Spleen (tissue), 13 donors: ENCODE data around the gene IL1RL2. TPM values are rescaled to one million over a fixed set of nuclear protein-coding genes. Genes with fewer than 3 reads are reported as not detected.

ENCODE experiments used
- DNase-seq: peaks from one replicate; pipeline ENCODE4 v3.0.0-alpha.2; 2020
- H3K27ac ChIP-seq, 8 donors: fragments of 200-600 bp; sonication (generic) in 7 of 8; 1 replicate in 4 of 8; 2 replicates in 4 of 8; pipeline versions ENCODE4 v1.5.0 to v1.8.0; 2016 to 2021; ENCODE audit warnings: inconsistent platforms in 4 of 8, mild to moderate bottlenecking in 4 of 8, moderate library complexity in 1 of 8
- H3K27me3 ChIP-seq, 7 donors: fragments of 200-600 bp; sonication (generic) in 6 of 7; replicated peaks in 1 of 7; 1 replicate in 4 of 7; 2 replicates in 3 of 7; pipeline versions ENCODE4 v1.5.0 to v1.8.0; 2016 to 2021; ENCODE audit warnings: inconsistent platforms in 3 of 7, mild to moderate bottlenecking in 1 of 7
- H3K36me3 ChIP-seq, 6 donors: fragments of 200-600 bp; sonication (generic) in 5 of 6; 1 replicate in 4 of 6; 2 replicates in 2 of 6; pipeline versions ENCODE4 v1.5.0 to v1.8.0; 2016 to 2021; ENCODE audit warnings: inconsistent platforms in 2 of 6
- H3K4me1 ChIP-seq, 6 donors: fragments of 200-600 bp; sonication (generic) in 5 of 6; 1 replicate in 3 of 6; 2 replicates in 3 of 6; pipeline versions ENCODE4 v1.5.0 to v1.8.0; 2016 to 2021; ENCODE audit warnings: inconsistent platforms in 3 of 6
- H3K4me3 ChIP-seq, 8 donors: fragments of 200-600 bp; sonication (generic) in 7 of 8; 1 replicate in 4 of 8; 2 replicates in 4 of 8; pipeline versions ENCODE4 v1.5.0 to v1.8.0; 2016 to 2021; ENCODE audit warnings: inconsistent platforms in 4 of 8, mild to moderate bottlenecking in 4 of 8, moderate library complexity in 2 of 8
- H3K9me3 ChIP-seq, 8 donors: fragments of 200-600 bp; sonication (generic) in 7 of 8; 1 replicate in 4 of 8; 2 replicates in 4 of 8; pipeline versions ENCODE4 v1.5.0 to v1.8.0; 2016 to 2021; ENCODE audit warnings: inconsistent platforms in 4 of 8
- POLR2A ChIP-seq, 3 donors: fragments of 450-650 bp; IDR thresholded peaks; one replicate each; pipeline ENCODE4 v1.5.1; 2017; ENCODE audit warnings: antibody characterized with exemption in 3 of 3, mild to moderate bottlenecking in 1 of 3
- POLR2AphosphoS5 ChIP-seq, 3 donors: sonication (generic); formaldehyde crosslinking; IDR thresholded peaks; one replicate each; pipeline ENCODE4 v1.5.1; 2017; ENCODE audit warnings: antibody characterized with exemption in 3 of 3
- WGBS, 5 donors: extraction: QIAGEN DNeasy Blood & Tissue Kit in 3 of 5; methylation state at CpG; one replicate each; pipeline versions ENCODE4 v1.1.5 to v1.1.7; 2013 to 2018; 5-methylcytosine and 5-hydroxymethylcytosine counted together
- intact Hi-C: fragments of 100-400 bp; cut with DNase I; formaldehyde crosslinking; loops from one replicate; pipeline ENCODE4 v1.15.0; 2023; ENCODE audit warnings: low total_unique reads
- long read RNA-seq, 2 donors: transcript quantifications; one replicate each; lab custom pipeline, GENCODE V29; 2026
- polyA plus RNA-seq, 3 donors: library from polyadenylated mRNA; stranded (reverse); fragments of 200-250 nt; gene quantifications; one replicate each; pipeline ENCODE4 v1.2.1, GENCODE V29; 2013
- total RNA-seq, 7 donors: library from RNA; depleted of rRNA in 3 of 7; stranded (reverse); fragments of >200 nt in 3 of 7; fragmentation: NEBNext Ultra II Directional in 4 of 7; extraction: Animal tissue kit (Norgen Biotek cat#: 25700) in 4 of 7; gene quantifications; one replicate each; pipeline versions ENCODE4 v1.1.0 to v1.2.1, GENCODE V29; 2016 to 2021
- TF ChIP-seq, protein P1 (sequence below), 11 experiments: fragments of 200-600 bp in 7 of 11; fragments of 450-650 bp in 4 of 11; sonication (generic) in 4 of 11; IDR thresholded peaks in 8 of 11; conservative IDR thresholded peaks in 3 of 11; 1 replicate in 7 of 11; 2 replicates in 4 of 11; pipeline versions ENCODE4 v1.4.0 to v1.8.0; 2016 to 2021; ENCODE audit warnings: antibody characterized with exemption in 11 of 11, inconsistent platforms in 4 of 11, mild to moderate bottlenecking in 1 of 11
- donor health status: healthy with polysubstance abuse.
- donor health status: DM: no; HTN: no; CAD: no; lungs with moderate emphysema.
- donor health status: DM: no; HTN: no; CAD: no.
- donor health status: Bipolar disorder and iron deficiency.
- donor health status: healthy.
- donor health status: DM: no; HTN: no; CAD: no.
- donor health status: DM: yes; HTN: yes; CAD: no.

Gene IL1RL2
- under 1 TPM in 3 of 7 donors, not detected in 4; 0.13 to 0.49 (median 0.23) TPM for total RNA-seq
- under 1 TPM; 0.05 to 0.13 (median 0.06) TPM for polyA plus RNA-seq
- long read RNA-seq, donor 1: 0 reads
- long read RNA-seq, donor 2: 0 reads

DNA sequence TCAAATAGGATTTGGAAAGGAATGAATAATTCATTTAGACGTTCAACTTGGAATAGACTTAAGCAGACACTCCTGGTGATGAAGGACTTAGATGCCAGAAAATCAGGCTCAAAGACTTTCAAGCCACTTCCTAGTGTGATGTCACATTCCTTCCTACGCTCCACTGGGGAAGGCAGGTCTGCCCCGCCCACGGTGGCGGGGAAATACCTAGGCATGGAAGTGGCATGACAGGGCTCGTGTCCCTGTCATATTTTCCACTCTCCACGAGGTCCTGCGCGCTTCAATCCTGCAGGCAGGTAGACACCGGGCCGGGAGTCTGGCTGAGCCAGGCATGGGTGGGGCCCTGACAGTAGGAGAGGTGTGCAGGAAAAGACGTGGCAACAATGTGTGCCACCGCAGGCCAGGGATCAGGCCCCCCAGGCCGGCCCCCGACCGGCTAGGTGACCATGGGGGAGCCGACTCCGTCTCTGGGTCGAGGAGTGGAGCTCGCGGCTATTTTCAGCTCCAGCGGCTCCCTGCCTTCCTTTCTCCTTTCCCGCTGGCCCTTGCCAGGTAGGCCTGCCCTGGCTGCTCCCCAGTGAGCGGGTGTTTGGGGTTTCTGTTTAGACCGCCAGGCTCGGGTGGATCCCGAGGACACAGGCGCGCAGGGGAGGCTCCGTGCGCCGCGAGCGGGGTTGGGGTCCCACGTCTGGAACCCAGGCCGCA is at the start of gene IL1RL2:
Gene IL1RL2, plus strand, starts transcription at position 233 of the 705 bp plus-strand sequence. CDS start 845 bp downstream, outside the sequence.
- peaks cover 0 to 20% (median 10%) of the 10 kb centered on the region in 6 donors for H3K4me1 ChIP-seq
- H3K27ac ChIP-seq: peak within 1 kb of the TSS in 1 of 8 donors; percentile 52
- intact Hi-C loops: no loop called here
- no peak for TF ChIP-seq POLR2AphosphoS5 (IDR thresholded peaks at IDR 0.05)
- TF ChIP-seq, protein P1, sequence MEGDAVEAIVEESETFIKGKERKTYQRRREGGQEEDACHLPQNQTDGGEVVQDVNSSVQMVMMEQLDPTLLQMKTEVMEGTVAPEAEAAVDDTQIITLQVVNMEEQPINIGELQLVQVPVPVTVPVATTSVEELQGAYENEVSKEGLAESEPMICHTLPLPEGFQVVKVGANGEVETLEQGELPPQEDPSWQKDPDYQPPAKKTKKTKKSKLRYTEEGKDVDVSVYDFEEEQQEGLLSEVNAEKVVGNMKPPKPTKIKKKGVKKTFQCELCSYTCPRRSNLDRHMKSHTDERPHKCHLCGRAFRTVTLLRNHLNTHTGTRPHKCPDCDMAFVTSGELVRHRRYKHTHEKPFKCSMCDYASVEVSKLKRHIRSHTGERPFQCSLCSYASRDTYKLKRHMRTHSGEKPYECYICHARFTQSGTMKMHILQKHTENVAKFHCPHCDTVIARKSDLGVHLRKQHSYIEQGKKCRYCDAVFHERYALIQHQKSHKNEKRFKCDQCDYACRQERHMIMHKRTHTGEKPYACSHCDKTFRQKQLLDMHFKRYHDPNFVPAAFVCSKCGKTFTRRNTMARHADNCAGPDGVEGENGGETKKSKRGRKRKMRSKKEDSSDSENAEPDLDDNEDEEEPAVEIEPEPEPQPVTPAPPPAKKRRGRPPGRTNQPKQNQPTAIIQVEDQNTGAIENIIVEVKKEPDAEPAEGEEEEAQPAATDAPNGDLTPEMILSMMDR (IDR thresholded peaks at IDR 0.05 in 8 of 11, conservative IDR thresholded peaks at IDR 0.05 in 3 of 11): no peak
- no peak for TF ChIP-seq POLR2A (IDR thresholded peaks at IDR 0.05)
- peaks cover 0 to 20% (median 7%) of the 10 kb centered on the region in 7 donors for H3K27me3 ChIP-seq
- no peak for DNase-seq
- H3K36me3 ChIP-seq: no peaks in the 10 kb centered on the region
- peak within 1 kb of the TSS in 7 of 8 donors; percentile 4 to 62 (median 24) for H3K4me3 ChIP-seq
- 49 to 87% (median 71%) methylated on average over 32 to 36 of the region's 36 CpGs for WGBS, 5 donors
- no peaks in the 10 kb centered on the region for H3K9me3 ChIP-seq

DNA sequence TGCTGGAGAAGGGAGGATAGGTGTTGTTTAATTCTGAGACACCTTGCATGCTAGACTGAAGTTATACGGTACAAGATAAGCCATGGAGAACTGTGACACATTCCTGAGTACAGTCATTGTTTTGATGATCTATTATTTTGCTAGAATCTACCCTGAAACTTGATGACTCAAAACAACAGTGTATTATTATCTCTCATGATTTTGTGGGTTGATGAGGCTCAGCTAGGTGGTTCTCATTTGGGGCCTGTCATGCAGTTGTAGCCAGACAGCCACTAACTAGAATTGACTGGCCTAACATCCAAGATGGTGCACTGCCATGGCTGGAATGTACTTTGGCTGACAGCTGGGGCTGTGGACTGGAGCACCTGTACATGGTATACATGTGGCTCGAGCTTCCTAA is 49.7 kb upstream of the IL1RL2 start:
- Histone ChIP-seq H3K4me3 (no peak overlapping the region), H3K36me3 (no peaks in the 10 kb centered on the region), H3K4me1 (peaks cover 0 to 43% (median 10%) of the 10 kb centered on the region in 6 donors), H3K27ac (no peak overlapping the region), H3K9me3 (peaks cover 0 to 3% (median under 1%) of the 10 kb centered on the region in 8 donors), H3K27me3 (peaks cover 0 to 20% (median 0%) of the 10 kb centered on the region in 7 donors)
- no peak for DNase-seq
- TF ChIP-seq, protein P1 (IDR thresholded peaks at IDR 0.05 in 8 of 11, conservative IDR thresholded peaks at IDR 0.05 in 3 of 11): no peak
- TF ChIP-seq POLR2AphosphoS5 (IDR thresholded peaks at IDR 0.05): no peak
- no peak for TF ChIP-seq POLR2A (IDR thresholded peaks at IDR 0.05)
- 73 to 91% (median 86%) methylated on average over 2 of the region's 2 CpGs for WGBS, 5 donors
- intact Hi-C loops: no loop called here

DNA sequence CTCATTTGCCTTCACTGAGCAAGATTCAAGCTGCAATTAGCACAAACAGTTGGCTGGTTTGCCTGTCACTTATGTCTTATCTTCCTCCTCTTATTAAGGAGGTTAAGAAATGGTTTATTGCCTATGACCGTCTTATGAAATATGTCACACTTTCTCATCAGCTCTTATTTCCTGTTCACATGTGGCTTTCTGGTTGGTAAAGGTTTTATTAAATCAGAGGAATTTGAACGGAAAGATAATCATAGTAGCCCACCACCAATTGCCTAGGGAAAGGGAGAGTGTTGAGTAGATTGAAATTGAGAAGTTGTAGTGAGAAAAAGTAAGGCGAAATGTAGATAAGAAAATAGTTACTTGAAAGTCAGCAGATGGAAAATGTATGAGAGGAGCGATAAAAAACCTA is 48.5 kb upstream of the IL1RL2 start:
- Histone ChIP-seq H3K9me3 (peaks cover 0 to 1% (median 0%) of the 10 kb centered on the region in 8 donors), H3K36me3 (no peaks in the 10 kb centered on the region), H3K27me3 (peaks cover 0 to 32% (median 0%) of the 10 kb centered on the region in 7 donors), H3K4me3 (no peak overlapping the region), H3K27ac (peak overlapping the region in 4 of 8 donors; percentile 11 to 63 (median 16)), H3K4me1 (peaks cover 0 to 53% (median 10%) of the 10 kb centered on the region in 6 donors)
- DNase-seq: no peak
- intact Hi-C loops: no loop called here
- no peak for TF ChIP-seq POLR2A (IDR thresholded peaks at IDR 0.05)
- TF ChIP-seq, protein P1 (IDR thresholded peaks at IDR 0.05 in 8 of 11, conservative IDR thresholded peaks at IDR 0.05 in 3 of 11): no peak
- TF ChIP-seq POLR2AphosphoS5 (IDR thresholded peaks at IDR 0.05): no peak
- 25 to 39% (median 30%) methylated on average over 4 of the region's 4 CpGs for WGBS, 5 donors

DNA sequence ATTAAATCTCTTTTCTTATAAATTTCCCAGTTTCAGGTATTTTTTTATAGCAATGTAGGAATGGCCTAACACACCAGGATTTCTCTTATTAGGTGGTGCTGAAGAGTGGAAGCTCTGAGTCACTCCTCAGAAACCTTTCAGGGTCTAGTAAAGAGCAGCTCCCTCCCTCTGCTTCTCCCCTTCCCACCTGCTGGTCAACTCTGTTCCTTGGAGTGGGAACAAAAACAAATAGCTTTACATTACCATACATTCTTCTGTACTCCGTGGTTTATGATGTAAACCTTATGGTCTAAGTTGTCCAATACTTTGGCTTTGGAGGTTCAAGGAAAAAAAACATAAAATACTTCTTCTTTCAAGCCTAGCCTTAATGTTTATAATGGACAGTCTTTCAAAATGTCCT is 47.0 kb upstream of the IL1RL2 start:
- intact Hi-C loops: no loop called here
- Histone ChIP-seq H3K27me3 (peaks cover 0 to 46% (median 0%) of the 10 kb centered on the region in 7 donors), H3K4me3 (no peak overlapping the region), H3K9me3 (peaks cover 0 to 16% (median 8%) of the 10 kb centered on the region in 8 donors), H3K4me1 (peaks cover 0 to 59% (median 13%) of the 10 kb centered on the region in 6 donors), H3K27ac (peak overlapping the region in 1 of 8 donors; percentile 4), H3K36me3 (peaks cover 0 to 6% (median under 1%) of the 10 kb centered on the region in 6 donors)
- no peak for DNase-seq
- no peak for TF ChIP-seq POLR2A (IDR thresholded peaks at IDR 0.05)
- no peak for TF ChIP-seq POLR2AphosphoS5 (IDR thresholded peaks at IDR 0.05)
- TF ChIP-seq, protein P1 (IDR thresholded peaks at IDR 0.05 in 8 of 11, conservative IDR thresholded peaks at IDR 0.05 in 3 of 11): no peak
- 38 to 72% (median 61%) methylated on average over 1 of the region's 1 CpG for WGBS, 5 donors
